Vagina (tissue), 2 donors: ENCODE measurements around the gene BIN2.

Experiments used
- POLR2A ChIP-seq, 2 donors: fragments of 450-650 bp; IDR thresholded peaks; one replicate each; pipeline ENCODE4 v1.6.1; 2017; ENCODE audit warnings: antibody characterized with exemption in 2 of 2, mild to moderate bottlenecking in 2 of 2, moderate library complexity in 2 of 2
- POLR2AphosphoS5 ChIP-seq, 2 donors: sonication (generic); formaldehyde crosslinking; IDR thresholded peaks; one replicate each; pipeline ENCODE4 v1.9.0; 2017; ENCODE audit warnings: antibody characterized with exemption in 2 of 2, mild to moderate bottlenecking in 2 of 2, low read depth in 1 of 2; ENCODE audit not compliant: insufficient read depth in 1 of 2

DNA sequence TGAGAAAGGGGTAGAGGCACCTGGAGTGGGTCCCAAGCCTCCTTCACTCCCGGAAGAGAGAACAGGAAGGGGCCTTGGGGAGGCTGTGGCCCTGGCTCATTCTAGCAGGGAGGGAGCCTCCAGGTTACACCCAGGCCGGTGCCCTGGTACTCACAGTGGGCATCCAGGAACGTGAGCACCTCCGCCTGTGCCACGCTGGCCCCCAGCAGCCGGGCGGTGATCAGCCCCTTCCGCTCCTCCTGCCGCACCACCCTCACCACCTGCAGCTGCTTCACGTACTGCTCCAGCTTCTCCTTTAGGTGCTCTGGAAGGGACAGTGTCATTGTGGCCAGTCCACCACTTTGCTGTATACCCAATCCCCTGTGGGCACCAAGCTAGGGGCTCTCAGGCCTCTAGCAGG lies 41.3 kb upstream of the BIN2 start:
- TF ChIP-seq POLR2A (IDR thresholded peaks at IDR 0.05) (no peak), POLR2AphosphoS5 (IDR thresholded peaks at IDR 0.05; ENCODE audit: insufficient read depth in 1 of 2, low read depth in 1 of 2) (no peak)
